SKM-1 (cell line): ENCODE measurements around the gene DBN1.
"Not testable (repeated sequence)": the region's sequence is repeated elsewhere in the genome, so short reads cannot be mapped to it uniquely, and the experiment has no call there.

Source experiments
- DNase-seq: peaks from one replicate; lab custom pipeline; 2025; ENCODE audit not compliant: unreplicated experiment; lab: John Stamatoyannopoulos, UW

The DBN1 gene

GRCh38 chr5:177431317-177432142 is 41.9 kb downstream of the DBN1 start:
- no peak for DNase-seq

- no peak for DNase-seq
Measured at GRCh38 chr5:177430972-177431316, 42.5 kb downstream of the DBN1 start.

- DNase-seq = no peak
Measured at GRCh38 chr5:177430140-177430951, 43.1 kb downstream of the DBN1 start.

DNA sequence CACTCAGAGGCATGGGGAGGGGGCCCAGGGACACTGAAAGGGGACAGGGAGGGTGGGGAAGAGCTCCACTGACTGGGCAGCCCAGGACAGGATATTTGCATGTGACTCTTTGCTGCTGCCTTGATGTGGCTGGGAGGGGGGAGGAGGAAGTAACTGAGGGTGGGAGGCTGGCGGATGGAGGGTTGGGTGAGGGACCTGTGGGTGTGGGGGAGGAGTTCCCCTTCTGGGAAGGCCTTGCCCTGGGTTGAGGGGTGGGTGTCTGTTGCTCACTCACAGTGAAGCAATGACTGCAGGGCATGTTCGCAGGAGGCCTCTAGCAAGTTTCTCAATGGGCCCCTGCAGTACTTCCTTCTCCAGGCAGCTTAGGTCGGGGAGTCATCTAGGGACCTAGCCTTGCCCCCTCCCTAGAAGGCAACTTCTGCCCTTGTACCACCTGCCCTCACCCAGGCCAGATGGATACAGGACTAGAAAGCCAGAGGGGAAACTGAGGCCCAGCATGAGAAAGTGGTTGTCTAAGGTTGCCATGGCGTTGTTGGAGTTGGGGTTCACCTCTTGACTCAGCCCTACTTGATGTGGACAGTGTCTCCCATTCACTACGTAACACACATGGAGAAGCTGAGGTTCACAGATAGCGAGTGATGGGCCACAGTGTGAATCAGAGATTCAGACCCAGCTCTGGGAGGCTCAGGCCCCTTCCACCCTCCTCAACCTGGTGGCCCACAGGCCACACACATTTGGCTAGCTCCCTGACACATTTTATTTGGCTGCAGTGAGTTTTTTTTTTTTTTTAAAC is 44.0 kb downstream of the DBN1 start:
- DNase-seq = peak; percentile 98

DNA sequence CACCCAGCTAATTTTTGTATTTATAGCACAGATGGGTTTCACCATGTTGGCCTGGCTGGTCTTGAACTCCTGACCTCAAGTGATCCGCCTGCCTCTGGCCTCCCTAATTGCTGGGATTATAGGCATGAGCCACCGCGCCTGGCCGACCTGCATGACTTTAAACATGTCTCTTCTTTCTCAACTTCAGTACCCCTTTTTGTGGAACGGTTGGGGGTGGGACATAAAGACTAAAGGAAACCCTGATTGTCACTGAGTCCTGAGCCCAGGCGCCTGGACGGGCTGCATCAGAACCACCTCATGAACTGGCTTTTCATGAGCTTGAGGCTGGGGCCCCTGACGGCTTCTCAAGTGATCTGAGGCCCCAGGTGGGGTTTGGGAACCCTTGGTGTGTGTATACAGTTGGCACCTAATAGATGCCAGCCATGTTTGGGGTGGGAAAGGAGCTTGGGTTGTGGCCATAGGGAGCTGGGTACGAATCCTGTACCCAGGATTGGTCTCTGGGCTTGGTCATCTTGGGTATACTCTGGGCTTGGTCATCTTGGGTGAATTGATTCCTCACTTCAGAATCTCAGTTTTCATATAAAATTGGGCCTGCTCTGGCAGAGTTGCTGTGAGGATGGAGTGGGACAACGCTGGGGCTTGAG is 44.7 kb downstream of the DBN1 start:
- no peak for DNase-seq

DNA sequence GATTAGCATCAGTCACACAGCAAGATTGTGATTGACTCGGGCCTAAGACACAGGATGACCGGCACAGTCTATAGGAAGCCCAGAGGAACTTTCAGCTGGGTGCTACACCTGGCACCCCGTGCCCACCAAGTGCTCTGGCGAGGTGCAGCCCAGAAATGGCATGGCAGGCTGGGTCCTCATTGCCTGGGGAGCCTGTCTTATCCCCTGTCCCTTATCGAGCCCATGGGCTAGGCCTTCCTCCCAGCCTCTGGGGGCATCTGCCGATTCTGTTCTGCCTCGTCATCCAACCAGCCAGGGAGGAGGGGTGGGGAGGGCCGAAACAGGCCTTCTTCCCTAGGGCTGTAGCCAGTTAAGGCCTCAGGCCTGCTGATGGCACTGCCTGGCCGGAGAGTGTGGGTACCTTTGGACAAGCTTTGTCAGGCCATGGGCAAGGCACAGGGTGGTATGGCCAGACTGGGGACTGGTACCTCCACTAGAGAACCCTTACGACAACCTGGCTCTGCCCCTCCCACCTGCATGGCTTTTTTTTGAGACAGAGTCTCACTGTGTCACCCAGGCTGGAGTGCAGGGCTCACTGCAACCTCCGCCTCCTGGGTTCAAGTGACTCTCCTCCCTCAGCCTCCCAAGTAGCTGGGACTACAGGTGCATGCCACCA is 45.4 kb downstream of the DBN1 start:
- DNase-seq = no peak

- DNase-seq = no peak
Measured at GRCh38 chr5:177427211-177427822, 46.1 kb downstream of the DBN1 start.

DNA sequence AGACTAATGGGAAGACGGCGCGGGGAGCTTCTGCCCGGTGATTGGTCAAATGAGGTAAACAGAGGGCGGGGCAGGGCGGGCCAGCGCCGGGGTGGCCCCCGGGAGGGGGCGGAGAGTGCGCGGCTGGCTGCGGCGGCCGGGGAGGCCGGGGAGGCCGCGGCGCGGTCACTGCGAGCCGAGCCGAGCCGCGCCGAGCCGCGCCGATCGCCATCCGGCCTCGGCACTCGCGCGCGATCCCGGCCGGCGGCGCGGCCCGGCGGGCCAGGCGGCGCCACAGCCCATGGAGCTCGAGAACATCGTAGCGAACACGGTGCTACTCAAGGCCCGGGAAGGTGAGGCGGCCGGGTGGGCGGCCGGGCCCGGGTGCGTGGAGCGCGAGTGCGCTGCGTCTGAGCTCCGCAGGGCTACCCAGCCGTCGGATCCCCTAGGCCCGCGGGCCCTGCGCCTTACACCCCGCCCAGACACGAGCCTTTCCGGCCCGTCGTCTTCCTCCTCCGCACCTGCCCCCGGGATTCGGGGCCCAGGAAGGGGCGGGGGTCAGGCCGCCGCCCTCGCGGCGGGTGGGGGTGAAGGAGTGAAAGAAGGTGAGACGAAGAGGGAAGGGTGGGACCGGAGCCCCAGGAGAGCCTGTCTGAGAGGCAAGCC is 46.7 kb downstream of the DBN1 start, which contains the start of gene GRK6:
Gene GRK6, plus strand, starts transcription at position 111 of the 645 bp plus-strand sequence. Its CDS starts 170 bp downstream, at position 281.
- no peak for DNase-seq

DNA sequence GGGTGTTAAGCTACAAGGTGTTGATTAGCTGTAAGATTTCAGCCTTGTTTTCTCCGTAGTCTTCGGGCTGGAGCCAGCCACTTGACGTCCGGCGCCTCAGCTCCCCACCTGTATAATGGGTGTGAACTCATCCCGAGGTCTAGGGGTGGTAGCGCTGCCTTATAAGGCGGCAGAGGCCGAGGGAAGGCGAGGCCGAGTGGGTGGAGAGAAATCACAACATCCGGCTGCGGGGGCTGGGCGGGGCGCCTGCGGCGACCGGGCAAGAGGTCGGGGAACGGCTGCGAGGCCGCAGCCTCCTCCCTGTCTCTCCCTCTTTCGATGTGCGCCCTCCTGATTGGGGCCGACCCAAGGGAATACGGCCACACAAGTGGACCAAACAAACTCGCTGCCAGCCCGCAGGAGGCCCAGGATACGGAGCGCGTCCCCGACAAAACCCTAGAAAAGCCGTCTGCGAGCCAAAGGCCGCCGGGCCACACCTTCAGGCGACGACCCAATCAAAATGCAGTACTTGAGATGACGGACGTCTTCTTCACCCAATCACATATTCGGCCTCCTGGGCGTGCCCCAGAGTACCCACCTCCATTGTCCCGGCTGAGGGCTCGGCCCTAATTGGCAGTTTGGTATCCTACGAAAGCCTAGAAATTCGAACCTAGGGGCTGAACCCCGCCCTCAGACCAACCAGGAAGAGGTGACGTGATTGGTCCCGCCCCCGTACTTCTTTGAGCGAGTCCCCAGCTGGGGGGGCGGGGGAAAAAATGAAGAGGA is 47.5 kb downstream of the DBN1 start:
- peak; percentile 99 for DNase-seq

GRCh38 chr5:177425196-177425800 is 48.1 kb downstream of the DBN1 start:
- no peak for DNase-seq

DNA sequence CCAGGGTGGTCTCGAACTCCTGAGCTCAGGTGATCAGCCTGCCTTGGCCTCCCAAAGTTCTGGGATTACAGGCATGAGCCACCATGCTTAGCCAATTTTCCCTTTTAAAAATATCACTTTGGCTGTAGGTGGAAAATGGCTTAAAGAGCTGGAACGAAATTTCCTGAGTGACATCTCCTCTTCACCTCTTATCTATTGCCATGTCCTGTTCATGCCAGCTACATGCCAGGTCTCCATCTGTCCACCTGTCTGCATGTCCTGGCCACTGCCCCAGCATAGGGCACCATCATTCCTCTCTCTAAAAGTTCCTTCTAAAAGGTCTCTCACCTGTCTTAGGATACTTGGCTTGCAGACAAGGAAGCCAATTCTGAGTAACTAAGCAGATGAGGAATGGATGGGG is 49.8 kb downstream of the DBN1 start:
- DNase-seq = no peak

GRCh38 chr5:177421062-177421798 is 52.2 kb downstream of the DBN1 start:
- DNase-seq = no peak

- DNase-seq = not testable (repeated sequence)
Measured at GRCh38 chr5:177420472-177420871, 53.0 kb downstream of the DBN1 start.

GRCh38 chr5:177419046-177419445 is 54.4 kb downstream of the DBN1 start:
- DNase-seq = no peak

- not testable (repeated sequence) for DNase-seq
Measured at GRCh38 chr5:177417081-177417480, 56.4 kb downstream of the DBN1 start.

GRCh38 chr5:177414481-177414880 is 59.0 kb downstream of the DBN1 start:
- no peak for DNase-seq

- no peak for DNase-seq
Measured at GRCh38 chr5:177412603-177413233, 60.7 kb downstream of the DBN1 start.
